ENCODE data around the gene INO80B.
A peak's percentile ranks its signal among the peaks of the same experiment; 100 is the strongest.
"Not testable (repeated sequence)": the region's sequence is repeated elsewhere in the genome, so short reads cannot be mapped to it uniquely, and the experiment has no call there.

INO80B gene

DNA sequence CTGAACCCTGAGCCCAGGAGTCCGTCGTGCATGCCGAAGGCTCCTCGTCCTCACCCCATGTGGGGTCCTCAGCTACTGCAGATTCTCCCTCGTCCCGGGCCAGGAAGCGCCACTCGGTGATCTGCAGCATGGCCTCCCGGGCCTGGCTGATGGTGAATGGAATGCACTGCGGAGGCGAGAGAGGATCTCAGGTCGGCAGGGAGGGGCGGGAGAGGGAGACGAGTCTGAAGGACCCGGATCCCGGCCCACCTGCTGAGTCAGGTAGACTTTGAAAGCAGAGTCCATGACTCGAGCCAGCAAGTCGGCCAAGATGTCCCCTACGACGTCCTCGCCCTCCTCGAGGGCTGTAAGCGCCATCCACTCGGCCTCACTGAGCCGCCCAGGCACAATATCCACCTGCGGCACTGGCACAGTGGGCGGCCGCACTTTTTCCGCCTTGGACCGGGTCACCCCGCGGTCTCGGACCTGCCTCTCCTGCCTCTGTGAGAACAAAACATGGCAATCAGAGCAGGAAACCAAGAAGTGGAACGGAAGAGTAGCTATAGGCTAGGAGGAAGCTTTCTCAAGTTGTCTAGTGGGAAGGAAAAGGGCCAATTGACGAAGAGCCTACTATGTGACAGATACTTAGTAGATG lies 39.0 kb upstream of the INO80B start:
- no peak overlapping the region for H3K4me3 ChIP-seq (ENCODE audit: low read length)
- no peak for DNase-seq (ENCODE audit: low read depth)
- TF ChIP-seq, protein P1, sequence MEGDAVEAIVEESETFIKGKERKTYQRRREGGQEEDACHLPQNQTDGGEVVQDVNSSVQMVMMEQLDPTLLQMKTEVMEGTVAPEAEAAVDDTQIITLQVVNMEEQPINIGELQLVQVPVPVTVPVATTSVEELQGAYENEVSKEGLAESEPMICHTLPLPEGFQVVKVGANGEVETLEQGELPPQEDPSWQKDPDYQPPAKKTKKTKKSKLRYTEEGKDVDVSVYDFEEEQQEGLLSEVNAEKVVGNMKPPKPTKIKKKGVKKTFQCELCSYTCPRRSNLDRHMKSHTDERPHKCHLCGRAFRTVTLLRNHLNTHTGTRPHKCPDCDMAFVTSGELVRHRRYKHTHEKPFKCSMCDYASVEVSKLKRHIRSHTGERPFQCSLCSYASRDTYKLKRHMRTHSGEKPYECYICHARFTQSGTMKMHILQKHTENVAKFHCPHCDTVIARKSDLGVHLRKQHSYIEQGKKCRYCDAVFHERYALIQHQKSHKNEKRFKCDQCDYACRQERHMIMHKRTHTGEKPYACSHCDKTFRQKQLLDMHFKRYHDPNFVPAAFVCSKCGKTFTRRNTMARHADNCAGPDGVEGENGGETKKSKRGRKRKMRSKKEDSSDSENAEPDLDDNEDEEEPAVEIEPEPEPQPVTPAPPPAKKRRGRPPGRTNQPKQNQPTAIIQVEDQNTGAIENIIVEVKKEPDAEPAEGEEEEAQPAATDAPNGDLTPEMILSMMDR (conservative IDR thresholded peaks at IDR 0.05; ENCODE audit: low read depth, low read length): no peak

DNA sequence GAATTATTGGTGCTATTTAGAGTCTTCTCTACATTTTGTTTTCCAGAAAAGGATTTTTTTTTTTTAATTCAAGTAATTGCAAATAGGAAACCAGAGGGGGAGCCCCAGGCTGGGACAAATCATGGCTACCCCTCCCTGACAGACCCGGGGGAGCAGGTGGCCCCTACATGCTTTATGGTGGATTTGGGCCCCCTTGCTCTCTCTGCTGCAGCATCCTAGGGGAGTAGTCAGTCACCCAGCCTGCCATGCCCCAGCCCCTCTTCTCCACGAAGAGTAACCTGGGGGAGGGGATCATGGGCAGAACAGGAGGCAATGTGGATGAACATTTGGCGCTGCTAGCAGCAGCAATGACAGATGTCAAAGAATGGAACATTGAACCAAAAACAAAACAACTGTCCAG lies 38.1 kb upstream of the INO80B start:
- DNase-seq (ENCODE audit: low read depth): no peak
- H3K4me3 ChIP-seq (ENCODE audit: low read length): no peak overlapping the region
- TF ChIP-seq, protein P1 (conservative IDR thresholded peaks at IDR 0.05; ENCODE audit: low read depth, low read length): no peak

DNA sequence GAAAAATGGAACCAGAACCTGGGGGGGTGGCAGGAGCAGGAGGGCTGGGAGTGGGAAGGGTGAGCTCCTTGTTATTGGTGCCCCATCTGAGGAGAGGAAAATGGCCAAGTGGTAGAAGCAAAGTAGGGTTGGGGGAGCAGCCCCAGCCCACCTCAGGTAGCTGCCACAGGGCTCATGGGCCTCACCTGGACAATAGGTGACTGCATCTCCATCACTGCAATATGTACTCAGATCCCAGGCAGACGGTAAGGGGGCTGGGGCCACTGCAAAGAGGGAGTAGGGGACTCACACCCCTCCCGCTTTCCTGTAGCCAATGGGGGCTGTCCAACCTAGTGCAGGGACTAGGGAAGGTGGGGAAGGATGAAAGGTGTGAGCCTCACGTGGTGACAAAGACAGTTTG lies 37.7 kb upstream of the INO80B start:
- TF ChIP-seq, protein P1 (conservative IDR thresholded peaks at IDR 0.05; ENCODE audit: low read depth, low read length): no peak
- DNase-seq (ENCODE audit: low read depth): no peak
- H3K4me3 ChIP-seq (ENCODE audit: low read length): no peak overlapping the region

DNA sequence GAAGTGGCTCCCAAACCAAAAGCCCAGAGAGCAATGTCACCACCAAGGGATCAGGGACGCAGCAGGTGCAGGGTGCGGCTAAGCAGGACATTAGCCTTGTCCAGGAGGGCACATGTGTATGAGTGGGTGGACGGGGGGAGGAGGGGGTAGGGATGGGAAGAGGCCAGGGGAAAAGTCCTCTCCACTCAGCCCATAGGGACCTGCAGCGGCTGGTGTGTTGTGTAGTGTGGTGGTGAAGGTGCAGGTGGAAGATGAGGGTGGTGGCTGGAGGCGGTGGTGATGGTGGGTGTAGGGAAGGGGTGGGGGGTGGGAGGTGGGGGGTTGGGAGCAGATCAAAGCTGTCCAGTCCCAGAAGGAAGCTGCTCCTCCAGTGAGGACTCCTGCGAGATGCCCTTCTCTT lies 37.1 kb upstream of the INO80B start:
- TF ChIP-seq, protein P1 (conservative IDR thresholded peaks at IDR 0.05; ENCODE audit: low read depth, low read length): no peak
- DNase-seq (ENCODE audit: low read depth): no peak
- H3K4me3 ChIP-seq (ENCODE audit: low read length): no peak overlapping the region

DNA sequence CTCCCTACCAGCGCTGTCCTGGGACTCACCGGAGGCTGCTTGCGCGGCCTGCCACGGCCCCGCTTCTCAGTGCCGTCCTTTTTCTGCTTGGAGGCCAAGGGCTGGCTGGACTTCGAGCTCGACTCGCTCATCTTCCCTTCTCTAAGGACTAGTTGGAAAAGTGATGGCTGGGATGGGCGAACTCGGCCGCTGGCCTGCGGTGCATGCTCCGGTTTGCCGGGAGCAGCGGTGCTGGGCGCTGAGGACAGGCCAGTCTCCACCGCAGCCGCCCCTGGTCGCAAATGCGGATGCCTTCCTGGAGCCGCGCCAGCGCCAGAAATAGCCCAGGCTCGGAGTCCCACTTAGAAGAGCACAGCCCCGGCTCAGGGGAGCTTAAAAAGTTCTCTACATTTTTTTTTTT lies 36.6 kb upstream of the INO80B start:
- DNase-seq (ENCODE audit: low read depth): no peak
- TF ChIP-seq, protein P1 (conservative IDR thresholded peaks at IDR 0.05; ENCODE audit: low read depth, low read length): no peak

DNA sequence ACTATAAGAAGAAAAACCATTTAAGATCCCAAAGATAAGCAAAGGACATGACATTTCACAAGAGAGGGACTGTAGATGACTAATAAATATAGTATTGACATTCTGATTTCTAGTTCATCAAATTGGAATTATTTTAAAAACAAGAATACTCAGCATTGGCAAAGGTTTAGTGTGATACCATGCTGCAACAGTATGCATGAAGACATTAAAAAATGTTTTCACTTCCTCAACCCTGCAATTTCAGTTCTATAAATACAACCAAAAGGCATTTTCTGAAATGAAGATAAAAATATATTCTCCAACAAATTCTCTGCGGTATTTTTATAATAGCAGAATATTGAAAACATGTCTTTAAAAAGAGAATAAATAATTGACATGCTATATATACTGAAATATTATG lies 35.5 kb upstream of the INO80B start:
- TF ChIP-seq, protein P1 (conservative IDR thresholded peaks at IDR 0.05; ENCODE audit: low read depth, low read length): no peak
- no peak for DNase-seq (ENCODE audit: low read depth)
- H3K4me3 ChIP-seq (ENCODE audit: low read length): no peak overlapping the region

More for the DNA sequence above, 36.6 kb upstream of the INO80B start:
- no peak overlapping the region for H3K4me3 ChIP-seq (ENCODE audit: low read length)

DNA sequence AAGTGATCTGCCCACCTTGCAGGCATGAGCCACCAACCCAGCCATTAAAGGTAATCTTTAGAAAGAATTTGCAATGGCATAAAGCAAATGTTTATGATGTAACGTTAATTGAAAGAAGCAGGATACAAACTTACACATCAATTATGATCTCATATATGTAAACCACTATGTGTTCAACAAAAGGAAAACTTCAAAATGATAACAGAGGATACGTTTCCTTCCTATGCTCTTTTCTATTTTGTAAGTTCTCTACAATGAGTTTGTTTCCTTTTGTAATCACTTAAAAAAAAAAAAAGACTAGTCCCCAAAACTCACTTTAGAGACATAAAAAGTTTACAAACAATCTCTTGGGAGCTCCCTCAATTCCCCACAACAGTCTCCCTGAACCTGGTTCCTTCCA lies 34.9 kb upstream of the INO80B start:
- H3K4me3 ChIP-seq (ENCODE audit: low read length): no peak overlapping the region
- no peak for DNase-seq (ENCODE audit: low read depth)
- TF ChIP-seq, protein P1 (conservative IDR thresholded peaks at IDR 0.05; ENCODE audit: low read depth, low read length): no peak

DNA sequence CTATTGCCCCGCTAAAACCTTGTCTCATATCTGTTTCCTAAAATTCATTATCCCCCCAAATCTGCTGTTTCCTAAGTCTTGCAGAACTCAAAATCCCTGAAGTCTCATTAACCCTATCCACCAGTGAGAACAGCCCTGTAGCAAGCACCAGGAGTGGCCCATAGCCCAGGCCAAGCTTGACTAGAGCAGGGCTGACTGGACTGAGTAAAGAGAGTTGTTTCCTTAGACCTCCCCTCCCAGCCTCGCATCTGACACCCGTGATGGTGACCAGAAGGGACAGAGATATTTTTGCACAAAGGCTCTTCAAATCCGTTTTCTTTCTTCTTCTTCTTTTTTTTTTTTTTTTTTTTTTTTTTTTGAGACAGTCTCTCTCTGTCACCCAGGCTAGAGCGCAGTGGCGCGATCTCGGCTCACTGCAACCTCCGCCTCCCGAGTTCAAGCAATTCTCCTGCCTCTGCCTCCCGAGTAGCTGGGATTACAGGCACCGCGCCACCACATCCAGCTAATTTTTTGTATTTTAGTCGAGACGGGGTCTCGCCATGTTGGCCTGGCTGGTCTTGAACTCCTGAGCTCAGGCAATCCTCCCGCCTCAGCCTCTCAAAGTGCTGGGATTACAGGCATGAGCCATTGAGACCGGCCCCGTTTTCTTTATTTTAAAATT lies 34.3 kb upstream of the INO80B start:
- peak overlapping the region; percentile 82 for H3K4me3 ChIP-seq (ENCODE audit: low read length)
- DNase-seq (ENCODE audit: low read depth): not testable (repeated sequence)
